ENCODE measurements around the gene RIT1.

The RIT1 gene, protein sequence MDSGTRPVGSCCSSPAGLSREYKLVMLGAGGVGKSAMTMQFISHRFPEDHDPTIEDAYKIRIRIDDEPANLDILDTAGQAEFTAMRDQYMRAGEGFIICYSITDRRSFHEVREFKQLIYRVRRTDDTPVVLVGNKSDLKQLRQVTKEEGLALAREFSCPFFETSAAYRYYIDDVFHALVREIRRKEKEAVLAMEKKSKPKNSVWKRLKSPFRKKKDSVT

DNA sequence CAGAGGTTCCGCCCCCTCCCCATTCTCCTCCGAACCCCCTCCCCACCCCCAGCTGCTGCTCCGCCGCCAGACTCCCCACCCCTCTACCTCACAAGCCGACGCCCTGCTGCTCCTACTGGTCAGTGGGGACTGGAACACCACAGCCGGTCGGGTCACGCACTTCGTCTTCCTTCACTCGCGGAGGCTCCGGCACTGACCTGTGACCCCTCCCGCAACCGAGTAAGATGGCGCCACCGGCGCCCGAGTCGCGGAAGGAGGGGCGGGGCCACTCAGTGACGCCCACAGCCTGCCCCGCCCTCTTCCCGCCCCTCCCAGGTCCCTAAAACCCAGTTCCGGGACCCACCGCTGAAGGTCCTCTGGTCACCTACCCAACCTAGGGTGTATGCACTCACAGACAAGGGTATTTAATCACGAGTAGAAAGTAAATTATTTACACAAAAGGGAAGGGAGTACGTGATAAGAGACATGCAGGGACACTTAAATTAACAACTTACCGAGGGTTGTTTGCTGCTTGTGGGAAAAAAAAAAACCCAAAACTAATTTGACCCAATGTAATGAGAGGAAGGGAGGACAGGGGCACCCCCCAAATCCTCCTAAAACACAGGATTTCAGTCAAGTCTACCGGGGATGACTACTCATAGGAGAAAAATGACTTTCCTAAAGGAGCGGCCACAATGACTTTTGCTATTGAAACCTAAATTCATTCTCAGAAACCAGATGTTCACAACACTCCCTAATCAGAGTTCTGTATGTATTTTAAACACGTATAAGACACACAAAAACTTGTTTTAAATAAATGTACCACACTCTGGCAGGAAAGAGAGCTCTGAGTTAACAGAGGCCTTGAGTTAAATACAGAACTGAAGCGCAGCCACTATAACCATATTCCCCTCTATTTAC, at the start of gene RIT1:
Gene RIT1, minus strand, starts transcription at position 194 of the 900 bp plus-strand sequence. CDS start 588 bp downstream, outside the sequence.
- H3K36me3 Mint-ChIP-seq: peaks cover 12% of the 10 kb centered on the region

DNA sequence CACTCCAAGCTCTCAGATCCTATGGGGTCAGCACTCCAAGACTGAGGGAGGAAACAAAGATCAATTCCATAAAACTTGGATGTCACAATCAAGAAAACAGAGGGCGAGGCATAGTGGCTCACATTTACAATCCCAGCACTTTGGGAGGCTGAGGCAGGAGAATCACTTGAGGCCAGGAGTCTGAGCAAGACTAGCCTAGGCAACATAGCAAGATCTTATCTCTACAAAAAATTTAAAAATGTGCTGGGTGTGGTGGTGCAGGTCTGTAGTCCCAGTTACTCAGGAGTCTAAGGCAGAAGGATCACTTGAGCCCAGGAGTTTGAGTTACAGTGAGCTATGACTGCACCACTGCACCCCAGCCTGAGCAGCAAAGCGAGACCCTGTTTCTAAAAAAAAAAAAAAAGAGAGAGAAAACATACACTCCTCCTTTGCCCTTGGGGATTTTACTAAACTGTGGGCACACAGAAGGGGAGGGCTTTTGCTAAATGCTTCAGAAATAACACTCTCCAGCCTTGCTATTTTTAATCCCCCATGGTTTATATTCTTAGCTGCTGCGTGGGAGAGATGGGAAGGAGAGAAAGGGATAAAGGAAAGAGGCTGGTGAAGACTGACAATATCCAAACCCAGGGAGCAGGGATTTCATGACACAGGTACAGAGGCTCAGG, 49.1 kb upstream of the RIT1 start:
- H3K4me3 Mint-ChIP-seq: peak overlapping the region; percentile 77
- H3K4me1 Mint-ChIP-seq: peaks cover 34% of the 10 kb centered on the region
- peaks cover 38% of the 10 kb centered on the region for H3K36me3 Mint-ChIP-seq
- H3K27ac Mint-ChIP-seq: peak overlapping the region; percentile 78
- DNase-seq (ENCODE audit: low spot score in 2 of 2) (no peak), ATAC-seq (ENCODE audit: low read depth) (peak; percentile 93)
- no peaks in the 10 kb centered on the region for H3K27me3 Mint-ChIP-seq
- H3K9me3 Mint-ChIP-seq: no peaks in the 10 kb centered on the region

More for the DNA sequence above, at the start of gene RIT1:
- Mint-ChIP-seq H3K27ac (peak within 1 kb of the TSS; percentile 97), H3K4me3 (peak within 1 kb of the TSS; percentile 96), H3K9me3 (no peaks in the 10 kb centered on the region), H3K27me3 (no peaks in the 10 kb centered on the region), H3K4me1 (peaks cover 14% of the 10 kb centered on the region)
- ATAC-seq (ENCODE audit: low read depth): peak; percentile 98
- DNase-seq (ENCODE audit: low spot score in 2 of 2): peak; percentile 74 to 75

DNA sequence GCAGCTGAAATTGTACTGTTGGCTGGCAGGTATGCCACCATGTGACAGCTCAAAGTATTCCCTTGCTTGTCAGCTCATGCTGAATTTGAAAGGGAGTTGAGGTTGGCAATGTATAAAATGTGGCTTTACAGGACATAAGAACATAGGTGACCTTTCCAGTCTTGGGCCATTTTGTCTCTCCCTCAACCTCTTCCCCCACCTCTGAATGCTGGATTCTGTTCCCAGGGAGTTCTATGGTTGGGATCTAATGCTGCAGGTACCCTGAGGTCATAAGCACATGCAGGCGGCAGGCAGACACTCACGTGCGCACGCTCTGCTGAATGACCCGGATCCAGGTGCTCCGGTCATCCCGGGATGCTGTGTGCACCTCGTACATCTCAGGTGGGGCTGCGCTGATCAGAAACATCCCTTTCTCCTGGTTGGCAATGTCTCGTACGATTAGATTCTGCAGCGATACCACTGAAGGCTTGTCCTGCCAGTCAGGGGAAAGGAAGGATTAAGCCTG, 46.3 kb upstream of the RIT1 start:
- Mint-ChIP-seq H3K27ac (no peak overlapping the region), H3K27me3 (no peaks in the 10 kb centered on the region), H3K4me1 (peaks cover 23% of the 10 kb centered on the region), H3K9me3 (no peaks in the 10 kb centered on the region), H3K4me3 (no peak overlapping the region), H3K36me3 (peaks cover 38% of the 10 kb centered on the region)
- DNase-seq (ENCODE audit: low spot score in 2 of 2) (no peak), ATAC-seq (ENCODE audit: low read depth) (no peak)

DNA sequence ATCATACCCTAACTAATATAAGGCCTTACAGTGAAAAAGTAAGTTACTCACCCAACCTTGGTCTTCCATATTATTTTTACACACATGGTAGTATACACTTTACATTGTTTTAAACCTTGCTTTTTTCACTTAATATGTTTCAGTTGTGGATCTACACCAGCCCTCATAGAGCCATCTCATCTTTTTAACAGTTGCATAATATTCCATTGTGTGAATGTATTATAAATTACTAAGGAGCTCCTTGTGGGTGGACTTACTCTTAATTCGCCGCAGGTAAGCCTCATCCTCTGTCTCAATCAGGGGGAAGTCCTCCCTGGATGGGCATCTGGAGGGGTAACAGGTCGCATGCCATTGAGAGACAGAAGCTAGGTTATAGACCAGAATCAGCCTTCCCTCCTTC, 43.5 kb upstream of the RIT1 start:
- Mint-ChIP-seq H3K4me3 (no peak overlapping the region), H3K36me3 (peaks cover 32% of the 10 kb centered on the region), H3K9me3 (no peaks in the 10 kb centered on the region), H3K27ac (peak overlapping the region; percentile 81), H3K27me3 (no peaks in the 10 kb centered on the region), H3K4me1 (peaks cover 3% of the 10 kb centered on the region)
- ATAC-seq (ENCODE audit: low read depth) (no peak), DNase-seq (ENCODE audit: low spot score in 2 of 2) (no peak)

DNA sequence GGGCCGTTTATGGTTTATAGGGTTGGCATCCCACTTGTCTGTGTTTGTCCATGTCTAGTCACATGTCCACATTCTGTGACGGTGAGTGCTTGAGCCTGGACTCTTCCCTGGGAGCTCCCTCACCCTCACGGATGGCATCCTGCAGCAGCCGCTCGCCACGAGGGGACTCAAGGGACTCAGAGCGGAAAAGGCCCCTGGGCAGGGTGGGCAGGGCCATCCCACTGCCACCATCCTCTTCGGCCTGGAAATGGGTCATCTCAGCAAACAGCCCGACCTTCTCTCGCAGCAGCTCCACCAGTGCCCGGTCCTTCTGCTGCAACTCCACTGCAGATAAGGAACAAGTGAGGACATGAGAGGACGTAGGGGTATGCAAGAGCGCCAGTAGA, 41.3 kb upstream of the RIT1 start:
- Mint-ChIP-seq H3K4me1 (peaks cover 3% of the 10 kb centered on the region), H3K4me3 (no peak overlapping the region), H3K27me3 (no peaks in the 10 kb centered on the region), H3K27ac (peak overlapping the region; percentile 35), H3K9me3 (no peaks in the 10 kb centered on the region), H3K36me3 (peaks cover 35% of the 10 kb centered on the region)
- no peak for ATAC-seq (ENCODE audit: low read depth)
- no peak for DNase-seq (ENCODE audit: low spot score in 2 of 2)

DNA sequence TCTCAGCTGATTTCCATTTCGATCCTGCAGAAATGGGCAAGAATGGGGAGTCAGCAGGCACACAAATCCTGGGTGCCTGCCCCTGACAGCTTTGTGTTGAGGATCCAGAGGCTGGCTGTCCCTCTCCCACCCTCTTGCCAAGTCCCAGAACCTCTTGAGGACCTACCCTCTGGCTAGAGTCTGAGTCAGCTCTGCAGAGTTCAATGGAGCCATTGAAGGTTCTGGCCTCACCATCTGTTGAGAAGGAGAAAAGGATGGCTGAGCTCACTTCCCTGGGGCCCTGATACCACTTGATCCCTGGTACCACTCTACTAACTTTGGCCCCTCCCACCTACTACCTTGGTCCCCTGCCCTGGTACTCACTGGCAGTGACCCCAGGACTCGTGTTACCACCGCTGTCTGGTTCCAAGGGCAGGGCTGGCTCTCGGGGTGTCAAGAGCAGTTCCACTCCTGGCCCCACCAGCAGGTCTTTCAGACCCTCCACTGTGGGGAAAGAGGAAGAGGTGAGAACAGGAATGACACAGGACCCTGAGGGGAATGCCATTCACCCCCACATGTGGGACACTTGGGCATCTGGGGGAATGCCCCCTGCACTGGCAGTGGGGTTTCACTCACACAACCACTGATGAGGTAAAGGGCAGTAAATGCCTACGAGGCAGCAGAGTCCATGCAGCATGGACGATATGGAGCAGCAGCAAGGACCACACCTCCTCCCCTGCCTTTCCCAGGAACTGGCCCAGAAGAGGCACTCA, 40.8 kb upstream of the RIT1 start:
- Mint-ChIP-seq H3K4me3 (no peak overlapping the region), H3K27ac (peak overlapping the region; percentile 35), H3K4me1 (peaks cover 8% of the 10 kb centered on the region), H3K36me3 (peaks cover 30% of the 10 kb centered on the region), H3K9me3 (no peaks in the 10 kb centered on the region), H3K27me3 (no peaks in the 10 kb centered on the region)
- ATAC-seq (ENCODE audit: low read depth): no peak
- no peak for DNase-seq (ENCODE audit: low spot score in 2 of 2)

DNA sequence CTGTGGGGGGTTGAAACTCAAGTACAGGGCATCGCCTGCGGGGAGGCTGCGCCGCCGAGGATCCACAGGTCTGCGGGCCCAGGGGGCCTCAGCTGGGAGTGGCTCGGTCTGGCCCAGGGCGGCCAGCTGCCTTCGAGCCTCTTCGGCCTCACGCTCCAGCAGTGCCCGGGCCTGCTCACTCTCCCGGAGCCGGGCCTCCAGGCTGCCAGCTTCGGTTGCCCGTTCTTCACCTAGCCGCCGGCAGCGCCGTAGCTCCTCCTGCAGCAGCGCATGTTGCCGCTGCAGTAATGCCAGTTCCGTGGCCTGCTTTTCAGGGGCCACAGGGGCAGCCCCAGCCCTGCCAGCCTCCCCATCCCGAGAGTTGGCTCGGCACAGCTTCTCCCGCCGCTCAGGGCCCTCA, 39.7 kb upstream of the RIT1 start:
- no peak overlapping the region for H3K27ac Mint-ChIP-seq
- H3K4me1 Mint-ChIP-seq: peaks cover 14% of the 10 kb centered on the region
- H3K36me3 Mint-ChIP-seq: peaks cover 31% of the 10 kb centered on the region

DNA sequence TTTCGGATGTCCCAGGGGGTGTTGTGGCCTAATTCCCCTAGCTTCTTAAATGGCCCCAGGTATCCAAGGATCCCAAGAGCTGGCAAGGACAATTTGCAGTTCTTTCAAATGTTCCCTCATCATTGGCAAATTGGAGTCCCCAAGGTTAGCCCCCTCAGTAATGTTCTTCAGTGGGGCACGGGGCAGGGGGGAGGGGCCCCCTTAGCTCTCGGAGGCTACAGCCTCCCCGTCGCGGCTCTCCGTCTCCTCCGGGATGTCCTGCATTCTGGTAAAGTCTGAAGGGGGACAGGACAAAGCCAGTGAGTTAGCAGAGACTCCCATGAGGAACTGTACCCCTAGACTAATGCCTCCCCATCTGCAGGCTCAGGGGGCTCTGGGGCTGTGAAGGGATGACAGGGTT, 36.6 kb upstream of the RIT1 start:
- peaks cover 23% of the 10 kb centered on the region for H3K36me3 Mint-ChIP-seq
- no peak overlapping the region for H3K4me3 Mint-ChIP-seq
- peaks cover 32% of the 10 kb centered on the region for H3K4me1 Mint-ChIP-seq
- H3K27me3 Mint-ChIP-seq: no peaks in the 10 kb centered on the region
- no peaks in the 10 kb centered on the region for H3K9me3 Mint-ChIP-seq
- peak overlapping the region; percentile 91 for H3K27ac Mint-ChIP-seq
- DNase-seq (ENCODE audit: low spot score in 2 of 2) (no peak), ATAC-seq (ENCODE audit: low read depth) (no peak)

More for the DNA sequence above, 39.7 kb upstream of the RIT1 start:
- DNase-seq (ENCODE audit: low spot score in 2 of 2) (no peak), ATAC-seq (ENCODE audit: low read depth) (no peak)
- Mint-ChIP-seq H3K9me3 (no peaks in the 10 kb centered on the region), H3K27me3 (no peaks in the 10 kb centered on the region), H3K4me3 (no peak overlapping the region)

DNA sequence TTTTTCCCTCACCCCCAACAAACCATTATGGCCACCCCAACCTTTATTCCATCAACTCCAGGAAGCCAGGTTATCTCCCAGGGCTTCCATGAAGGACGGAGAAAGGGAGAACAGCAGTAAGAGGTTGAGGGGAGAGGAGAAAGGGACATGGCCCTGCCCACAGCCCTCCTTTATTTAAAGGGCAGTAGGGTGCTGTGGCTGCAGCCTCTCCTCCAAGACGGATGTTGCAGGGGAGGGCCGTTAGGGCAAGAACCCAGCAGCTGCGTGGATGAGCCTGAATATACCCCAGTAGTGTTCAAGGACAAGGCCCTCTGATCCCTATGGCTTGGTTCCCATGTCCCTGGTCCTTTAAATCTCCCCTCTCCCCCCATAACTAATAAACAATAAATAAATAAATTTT, 36.1 kb upstream of the RIT1 start:
- no peak for DNase-seq (ENCODE audit: low spot score in 2 of 2)
- H3K4me1 Mint-ChIP-seq: peaks cover 32% of the 10 kb centered on the region
- H3K27me3 Mint-ChIP-seq: no peaks in the 10 kb centered on the region
- no peak overlapping the region for H3K4me3 Mint-ChIP-seq
- ATAC-seq (ENCODE audit: low read depth): no peak
- H3K36me3 Mint-ChIP-seq: peaks cover 19% of the 10 kb centered on the region
- H3K9me3 Mint-ChIP-seq: no peaks in the 10 kb centered on the region
- peak overlapping the region; percentile 91 for H3K27ac Mint-ChIP-seq

DNA sequence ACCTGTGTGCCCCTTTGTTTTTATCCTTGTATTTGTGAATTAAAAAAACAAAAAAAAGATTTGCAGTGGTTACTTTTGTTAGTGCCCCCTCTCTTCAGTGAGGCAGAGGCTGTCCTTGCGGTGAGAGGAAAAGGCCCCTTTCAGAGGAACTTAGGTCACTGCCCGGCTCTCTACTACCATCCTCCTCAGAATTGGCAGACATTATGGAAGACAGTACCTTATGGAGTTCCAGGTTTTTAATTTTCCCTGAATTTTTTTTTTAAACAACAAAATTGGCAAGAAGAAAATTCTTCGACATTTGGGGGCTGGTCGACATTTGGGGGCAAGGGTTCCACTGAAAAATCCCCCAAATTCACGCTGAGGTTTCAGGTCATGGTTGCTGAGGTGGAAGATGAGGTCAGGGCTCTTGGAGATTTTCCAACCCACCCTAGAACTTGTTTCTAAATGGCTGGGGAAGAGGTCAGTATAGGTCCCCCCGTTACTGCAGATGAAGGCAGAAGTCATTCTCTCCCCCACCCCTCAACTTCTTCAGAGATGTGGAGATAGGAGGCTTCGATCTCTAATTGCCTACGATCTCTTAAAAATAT, 35.6 kb upstream of the RIT1 start:
- Mint-ChIP-seq H3K36me3 (peaks cover 17% of the 10 kb centered on the region), H3K4me1 (peaks cover 36% of the 10 kb centered on the region), H3K27ac (peak overlapping the region; percentile 91), H3K9me3 (no peaks in the 10 kb centered on the region), H3K27me3 (no peaks in the 10 kb centered on the region), H3K4me3 (no peak overlapping the region)
- no peak for DNase-seq (ENCODE audit: low spot score in 2 of 2)
- ATAC-seq (ENCODE audit: low read depth): no peak

DNA sequence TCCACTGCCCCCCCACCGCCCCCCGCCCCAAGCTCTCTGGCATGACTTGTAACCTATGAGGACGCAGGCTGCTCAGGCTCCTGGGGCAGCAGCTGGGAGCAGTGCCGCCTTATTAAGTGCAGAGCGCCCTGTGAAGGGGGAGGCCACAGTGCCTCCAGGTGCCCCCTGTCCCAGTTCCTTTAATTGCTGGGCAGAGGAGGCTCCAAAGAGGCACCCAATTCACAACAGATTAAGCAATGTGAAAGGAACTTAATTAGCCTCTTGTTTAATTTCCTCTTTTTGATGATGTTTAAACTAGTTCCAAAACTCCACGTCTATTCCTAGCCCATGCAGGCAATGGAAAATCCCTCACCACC, 33.3 kb upstream of the RIT1 start:
- peaks cover 5% of the 10 kb centered on the region for H3K36me3 Mint-ChIP-seq
- H3K4me1 Mint-ChIP-seq: peaks cover 56% of the 10 kb centered on the region
- H3K4me3 Mint-ChIP-seq: peak overlapping the region; percentile 40
- no peak for ATAC-seq (ENCODE audit: low read depth)
- no peak for DNase-seq (ENCODE audit: low spot score in 2 of 2)
- H3K27ac Mint-ChIP-seq: peak overlapping the region; percentile 91
- H3K27me3 Mint-ChIP-seq: no peaks in the 10 kb centered on the region
- H3K9me3 Mint-ChIP-seq: no peaks in the 10 kb centered on the region

DNA sequence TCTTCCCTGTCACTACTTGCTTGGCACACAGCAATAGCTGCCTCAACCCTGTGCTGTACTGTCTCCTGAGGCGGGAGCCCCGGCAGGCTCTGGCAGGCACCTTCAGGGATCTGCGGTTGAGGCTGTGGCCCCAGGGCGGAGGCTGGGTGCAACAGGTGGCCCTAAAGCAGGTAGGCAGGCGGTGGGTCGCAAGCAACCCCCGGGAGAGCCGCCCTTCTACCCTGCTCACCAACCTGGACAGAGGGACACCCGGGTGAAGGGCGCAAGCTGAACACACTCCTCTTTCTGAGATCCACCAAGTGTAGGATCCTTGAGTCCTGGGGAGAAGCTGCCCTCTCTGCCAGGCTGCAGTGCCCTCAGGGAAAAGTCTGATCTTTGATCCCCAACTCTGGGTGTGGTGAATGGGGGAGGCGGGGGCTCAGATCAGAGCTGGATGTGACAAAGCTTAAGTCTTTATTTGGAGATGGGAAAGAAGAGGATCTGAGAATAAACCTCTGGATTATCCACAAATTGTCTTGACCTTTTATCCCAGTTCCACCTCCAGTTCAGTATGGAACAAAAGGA, 31.5 kb upstream of the RIT1 start:
- peaks cover 2% of the 10 kb centered on the region for H3K36me3 Mint-ChIP-seq
- peak overlapping the region; percentile 60 for H3K27ac Mint-ChIP-seq
- no peak overlapping the region for H3K4me3 Mint-ChIP-seq
- H3K27me3 Mint-ChIP-seq: no peaks in the 10 kb centered on the region
- H3K9me3 Mint-ChIP-seq: no peaks in the 10 kb centered on the region
- DNase-seq (ENCODE audit: low spot score in 2 of 2): no peak
- H3K4me1 Mint-ChIP-seq: peaks cover 60% of the 10 kb centered on the region
- ATAC-seq (ENCODE audit: low read depth): no peak

Measured in memory B cell (primary cell).